ENCODE measurements around the gene CD244.
"Not testable (repeated sequence)": the region's sequence is repeated elsewhere in the genome, so short reads cannot be mapped to it uniquely, and the experiment has no call there.

Gene CD244

GRCh38 chr1:160877221-160877620 lies 14.5 kb upstream of the CD244 start:
- no peak for DNase-seq

DNA sequence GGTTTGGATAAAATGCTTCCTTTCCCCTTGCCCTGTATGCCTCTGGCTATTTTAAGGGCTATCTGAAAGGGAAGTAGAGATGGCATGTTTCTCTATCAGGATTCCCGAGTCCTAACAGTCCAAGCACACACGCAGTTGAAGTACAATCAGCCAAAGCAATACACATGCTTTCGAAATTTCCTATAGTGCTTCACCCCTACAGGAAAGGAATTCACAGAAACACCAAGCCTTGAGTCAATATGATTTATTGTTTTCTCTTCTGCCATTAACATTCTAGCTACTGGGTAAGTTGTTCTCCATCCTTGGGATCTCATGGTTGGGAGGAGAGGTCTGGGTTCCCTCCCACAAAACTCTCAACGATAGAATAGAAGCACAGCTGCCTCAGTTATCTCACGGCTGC lies 13.6 kb upstream of the CD244 start:
- DNase-seq = no peak

- DNase-seq = not testable (repeated sequence)
Measured at GRCh38 chr1:160875591-160875990, 12.9 kb upstream of the CD244 start.

DNA sequence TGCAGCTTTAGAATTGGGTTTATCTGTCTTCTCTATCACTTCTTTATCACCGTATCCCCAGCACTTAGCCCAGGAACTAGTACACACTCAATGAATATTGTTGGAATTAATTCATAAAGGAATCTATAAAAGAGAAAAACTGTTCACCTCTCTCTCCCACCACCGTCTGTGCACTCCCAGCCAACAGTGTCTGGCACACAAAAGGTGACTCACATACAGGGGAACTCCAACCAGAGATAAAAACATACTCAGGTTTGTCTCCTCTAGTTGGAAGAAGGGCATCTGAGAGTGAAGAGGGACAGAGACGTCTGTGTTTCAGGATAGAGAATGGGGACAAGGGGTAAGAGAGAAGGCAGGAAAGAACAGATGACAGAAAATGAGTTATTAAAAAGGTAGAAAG lies 12.2 kb upstream of the CD244 start:
- no peak for DNase-seq

GRCh38 chr1:160868141-160868540 lies 5.5 kb upstream of the CD244 start:
- no peak for DNase-seq

DNA sequence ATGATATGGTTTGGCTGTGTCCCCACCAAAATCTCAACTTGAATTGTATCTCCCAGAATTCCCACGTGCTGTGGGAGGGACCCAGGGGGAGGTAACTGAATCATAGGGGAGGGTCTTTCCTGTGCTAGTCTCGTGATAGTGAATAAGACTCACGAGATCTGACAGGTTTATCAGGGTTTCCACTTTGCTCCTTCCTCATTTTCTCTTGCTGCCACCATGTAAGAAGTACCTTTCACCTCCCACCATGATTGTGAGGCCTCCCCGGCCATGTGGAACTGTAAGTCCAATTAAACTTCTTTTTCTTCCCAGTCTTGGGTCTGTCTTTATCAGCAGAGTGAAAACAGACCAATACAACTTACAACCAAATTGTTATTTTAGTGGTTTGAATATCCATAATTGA lies 5.0 kb upstream of the CD244 start:
- not testable (repeated sequence) for DNase-seq

GRCh38 chr1:160866695-160867260 lies 4.1 kb upstream of the CD244 start:
- DNase-seq = no peak

- no peak for DNase-seq
Measured at GRCh38 chr1:160866001-160866694, 3.5 kb upstream of the CD244 start.

GRCh38 chr1:160865337-160865736 lies 2.6 kb upstream of the CD244 start:
- DNase-seq = no peak

- DNase-seq = no peak
Measured at GRCh38 chr1:160864173-160864572, 1.5 kb upstream of the CD244 start.

- DNase-seq = no peak
Measured at GRCh38 chr1:160863774-160864131, 1.1 kb upstream of the CD244 start.

- no peak for DNase-seq
Measured at GRCh38 chr1:160863061-160863773, 530 bp upstream of the CD244 start.

DNA sequence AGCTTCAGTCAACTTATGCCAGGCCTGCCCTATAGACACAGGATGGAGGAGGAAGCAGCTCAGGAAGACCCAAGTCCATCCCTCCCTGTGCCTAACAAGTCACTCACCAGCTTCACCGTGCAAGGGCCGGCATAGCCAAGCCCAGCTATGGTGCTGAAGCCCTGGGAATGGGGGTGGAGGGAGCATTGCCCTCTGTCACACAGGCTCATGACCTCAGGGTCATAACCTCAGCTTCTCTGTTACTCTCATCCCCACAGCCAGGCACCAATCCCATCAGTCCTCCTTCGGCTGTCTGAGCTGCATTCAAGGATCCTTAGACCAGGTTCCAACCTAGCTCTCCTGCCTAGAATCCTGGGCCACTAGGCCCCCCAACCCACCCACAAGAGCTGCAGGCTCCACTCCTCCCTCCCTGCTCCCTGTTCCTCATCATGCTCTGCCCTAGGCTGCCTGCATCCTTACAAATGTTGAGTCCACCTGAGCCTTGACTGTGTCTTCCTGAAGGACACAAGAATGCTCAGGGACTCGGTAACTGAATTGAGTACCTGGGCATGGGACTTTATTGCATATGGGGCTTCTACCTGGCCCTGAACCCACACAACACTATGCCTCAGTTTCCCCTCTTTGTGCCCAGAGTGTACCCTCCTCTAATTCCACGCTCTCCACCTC lies 1.7 kb downstream of the CD244 start:
- no peak for DNase-seq

GRCh38 chr1:160859166-160859565 lies 3.5 kb downstream of the CD244 start:
- DNase-seq = no peak

DNA sequence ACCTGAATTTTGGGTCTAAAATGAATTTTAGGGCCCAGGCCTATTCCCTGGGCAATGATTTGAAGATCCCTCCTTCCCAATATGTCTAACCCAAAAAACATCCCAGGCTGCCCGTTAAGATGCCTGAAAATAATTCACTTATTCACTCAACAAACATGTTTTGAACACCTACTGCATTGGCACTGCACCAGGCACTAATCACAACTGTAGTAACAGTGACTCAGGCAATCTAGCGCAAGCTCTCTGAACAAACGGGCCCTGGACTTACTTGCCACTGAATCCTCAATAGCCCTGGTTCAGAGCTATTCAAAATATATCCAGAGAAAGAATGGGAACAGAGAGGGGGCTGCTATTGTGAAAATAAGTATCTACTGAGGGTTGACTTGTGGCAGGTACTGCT lies 4.2 kb downstream of the CD244 start:
- no peak for DNase-seq

DNA sequence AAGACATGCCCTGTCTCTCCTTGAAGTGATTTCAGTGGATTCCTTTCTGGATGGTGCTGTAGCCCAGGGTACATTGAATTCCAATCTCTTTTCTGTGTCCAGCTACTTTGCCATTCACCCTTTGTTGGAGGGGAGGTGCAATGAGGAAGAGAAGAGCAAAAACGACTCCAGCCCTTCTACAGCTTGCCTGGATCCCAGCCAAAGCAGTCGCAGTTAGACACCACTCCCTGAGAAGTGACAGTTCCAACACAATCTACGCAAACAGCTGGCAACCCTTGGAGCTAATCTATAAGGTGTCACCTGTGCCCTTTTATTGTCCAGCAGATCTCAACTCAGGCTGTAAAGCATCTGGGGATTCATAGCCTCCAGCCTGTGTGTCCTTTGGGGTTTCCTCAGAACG lies 4.6 kb downstream of the CD244 start:
- DNase-seq = no peak

GRCh38 chr1:160855181-160855981 lies 7.3 kb downstream of the CD244 start:
- DNase-seq = no peak

GRCh38 chr1:160853754-160854153 lies 8.9 kb downstream of the CD244 start:
- DNase-seq = no peak

- DNase-seq = no peak
Measured at GRCh38 chr1:160853014-160853413, 9.7 kb downstream of the CD244 start.

DNA sequence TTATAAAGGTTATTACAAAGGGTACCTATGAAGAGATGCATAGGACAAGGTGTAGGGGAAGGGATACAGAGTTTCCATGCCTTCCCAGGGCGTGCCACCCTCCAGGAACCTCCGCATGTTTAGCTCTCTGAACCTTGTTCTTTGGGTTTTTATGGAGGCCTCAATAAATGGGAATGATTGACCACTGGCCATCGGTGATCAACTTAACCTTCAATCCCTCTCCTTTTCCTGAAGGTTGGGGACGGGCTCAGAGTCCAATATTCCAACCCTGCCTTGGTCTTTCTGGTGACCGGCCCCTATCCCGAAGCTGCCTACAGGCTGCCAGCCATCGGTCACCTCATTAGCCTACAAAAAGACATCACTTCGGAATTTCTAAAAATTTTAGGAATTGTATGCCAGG lies 11.7 kb downstream of the CD244 start:
- DNase-seq = no peak

- DNase-seq = no peak
Measured at GRCh38 chr1:160850541-160850940, 12.1 kb downstream of the CD244 start.

DNA sequence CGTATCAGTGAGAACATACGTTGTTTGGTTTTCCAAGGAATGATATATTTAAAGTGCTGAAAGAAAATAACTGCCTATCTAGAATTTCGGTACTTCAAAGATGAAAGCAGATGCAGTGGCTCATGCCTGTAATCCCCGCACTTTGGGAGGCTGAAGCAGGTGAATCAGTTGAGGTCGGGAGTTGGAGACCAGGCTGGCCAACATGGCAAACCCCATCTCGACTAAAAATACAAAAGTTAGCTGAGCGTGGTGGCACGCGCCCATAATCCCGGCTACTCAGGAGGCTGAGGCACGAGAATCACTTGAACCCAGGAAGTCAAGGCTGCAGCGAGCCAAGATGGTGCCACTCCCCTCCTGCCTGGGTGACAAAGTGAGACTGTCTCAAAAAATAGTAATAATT lies 16.4 kb downstream of the CD244 start:
- DNase-seq = no peak

Measured in NCI-H1105 (cell line).